Activated gamma-delta T cell treated with anti-CD3 and anti-CD28 coated beads, Interleukin-2, amount 50 U/mL, for 16 hours (primary cell): ENCODE data around the gene NR5A1.

Source experiments
- DNase-seq: peaks from one replicate; pipeline ENCODE4 v3.0.0-alpha.2; 2020; ENCODE audit warnings: low read depth

Gene NR5A1

GRCh38 chr9:124506931-124507879 lies at the start of gene NR5A1:
Gene NR5A1 (minus strand): TSS chr9:124507399. CDS start chr9:124503395, 4,004 bp downstream.
- DNase-seq, result no peak

GRCh38 chr9:124555043-124555442 lies 47.8 kb upstream of the NR5A1 start:
- DNase-seq, result no peak

- DNase-seq, result no peak
These were observed 46.5 kb upstream of the NR5A1 start for GRCh38 chr9:124553738-124554137.

- DNase-seq, result no peak
These were observed 45.0 kb upstream of the NR5A1 start for GRCh38 chr9:124552273-124552605.

- no peak for DNase-seq
These were observed 44.5 kb upstream of the NR5A1 start for GRCh38 chr9:124551472-124552272.

- no peak for DNase-seq
These were observed 42.9 kb upstream of the NR5A1 start for GRCh38 chr9:124550072-124550471.

- DNase-seq, result no peak
These were observed 41.8 kb upstream of the NR5A1 start for GRCh38 chr9:124549016-124549415.

GRCh38 chr9:124544535-124544934 lies 37.3 kb upstream of the NR5A1 start:
- DNase-seq, result no peak

- DNase-seq, result no peak
These were observed 34.6 kb upstream of the NR5A1 start for GRCh38 chr9:124541824-124542223.

GRCh38 chr9:124537926-124538325 lies 30.7 kb upstream of the NR5A1 start:
- no peak for DNase-seq

- DNase-seq, result no peak
These were observed 28.6 kb upstream of the NR5A1 start for GRCh38 chr9:124535846-124536245.

- no peak for DNase-seq
These were observed 25.7 kb upstream of the NR5A1 start for GRCh38 chr9:124532897-124533296.

- no peak for DNase-seq
These were observed 23.9 kb upstream of the NR5A1 start for GRCh38 chr9:124531115-124531514.

- DNase-seq, result no peak
These were observed 23.0 kb upstream of the NR5A1 start for GRCh38 chr9:124530246-124530645.

- DNase-seq, result no peak
These were observed 20.6 kb upstream of the NR5A1 start for GRCh38 chr9:124527781-124528180.

- no peak for DNase-seq
These were observed 19.0 kb upstream of the NR5A1 start for GRCh38 chr9:124526174-124526573.

GRCh38 chr9:124522121-124523098 lies 15.2 kb upstream of the NR5A1 start:
- DNase-seq, result no peak

GRCh38 chr9:124521142-124521541 lies 13.9 kb upstream of the NR5A1 start:
- DNase-seq, result no peak

- no peak for DNase-seq
These were observed 13.0 kb upstream of the NR5A1 start for GRCh38 chr9:124520206-124520596.

- DNase-seq, result no peak
These were observed 10.9 kb upstream of the NR5A1 start for GRCh38 chr9:124518116-124518515.

GRCh38 chr9:124517600-124517999 lies 10.4 kb upstream of the NR5A1 start:
- no peak for DNase-seq

- DNase-seq, result no peak
These were observed 7.7 kb upstream of the NR5A1 start for GRCh38 chr9:124514874-124515273.
